Tibial artery (tissue), 4 donors: Measurements from ENCODE around the gene ZNF644.
"Not testable (repeated sequence)": the region's sequence is repeated elsewhere in the genome, so short reads cannot be mapped to it uniquely, and the experiment has no call there.

Experiments used
- DNase-seq, 2 donors: peaks; one replicate each; pipeline ENCODE4 v3.0.0-alpha.2; 2019
- H3K27ac ChIP-seq, 2 donors: fragments of 200-600 bp; sonication (generic) in 1 of 2; 1 replicate in 1 of 2; 2 replicates in 1 of 2; pipeline ENCODE4 v1.5.1; 2018 to 2019; ENCODE audit warnings: mild to moderate bottlenecking in 1 of 2
- H3K27me3 ChIP-seq, 2 donors: fragments of 200-600 bp; sonication (generic) in 1 of 2; one replicate each; pipeline versions ENCODE4 v1.5.1 to v1.6.0; 2016 to 2019
- H3K36me3 ChIP-seq, 3 donors: fragments of 200-600 bp; sonication (generic) in 2 of 3; one replicate each; pipeline ENCODE4 v1.5.1; 2016 to 2019; ENCODE audit warnings: mild to moderate bottlenecking in 2 of 3
- H3K4me1 ChIP-seq, 4 donors: fragments of 200-600 bp; sonication (generic) in 2 of 4; 1 replicate in 3 of 4; 2 replicates in 1 of 4; pipeline ENCODE4 v1.5.1; 2016 to 2019
- H3K4me3 ChIP-seq, 2 donors: fragments of 200-600 bp; sonication (generic) in 1 of 2; 1 replicate in 1 of 2; 2 replicates in 1 of 2; pipeline ENCODE4 v1.5.1; 2018 to 2019; ENCODE audit warnings: mild to moderate bottlenecking in 2 of 2
- H3K9me3 ChIP-seq, 3 donors: fragments of 200-600 bp; sonication (generic) in 1 of 3; one replicate each; pipeline ENCODE4 v1.5.1; 2016 to 2019
- intact Hi-C: fragments of 100-400 bp; cut with DNase I; formaldehyde crosslinking; loops from one replicate; pipeline ENCODE4 v1.15.0; 2023; ENCODE audit warnings: low total_unique reads
- TF ChIP-seq, protein P1 (sequence below), 2 experiments: fragments of 200-600 bp in 1 of 2; fragments of 450-650 bp in 1 of 2; IDR thresholded peaks; one replicate each; pipeline ENCODE4 v1.5.1; 2017 to 2019; ENCODE audit warnings: antibody characterized with exemption in 2 of 2, mild to moderate bottlenecking in 1 of 2, moderate library complexity in 1 of 2

Gene ZNF644

DNA sequence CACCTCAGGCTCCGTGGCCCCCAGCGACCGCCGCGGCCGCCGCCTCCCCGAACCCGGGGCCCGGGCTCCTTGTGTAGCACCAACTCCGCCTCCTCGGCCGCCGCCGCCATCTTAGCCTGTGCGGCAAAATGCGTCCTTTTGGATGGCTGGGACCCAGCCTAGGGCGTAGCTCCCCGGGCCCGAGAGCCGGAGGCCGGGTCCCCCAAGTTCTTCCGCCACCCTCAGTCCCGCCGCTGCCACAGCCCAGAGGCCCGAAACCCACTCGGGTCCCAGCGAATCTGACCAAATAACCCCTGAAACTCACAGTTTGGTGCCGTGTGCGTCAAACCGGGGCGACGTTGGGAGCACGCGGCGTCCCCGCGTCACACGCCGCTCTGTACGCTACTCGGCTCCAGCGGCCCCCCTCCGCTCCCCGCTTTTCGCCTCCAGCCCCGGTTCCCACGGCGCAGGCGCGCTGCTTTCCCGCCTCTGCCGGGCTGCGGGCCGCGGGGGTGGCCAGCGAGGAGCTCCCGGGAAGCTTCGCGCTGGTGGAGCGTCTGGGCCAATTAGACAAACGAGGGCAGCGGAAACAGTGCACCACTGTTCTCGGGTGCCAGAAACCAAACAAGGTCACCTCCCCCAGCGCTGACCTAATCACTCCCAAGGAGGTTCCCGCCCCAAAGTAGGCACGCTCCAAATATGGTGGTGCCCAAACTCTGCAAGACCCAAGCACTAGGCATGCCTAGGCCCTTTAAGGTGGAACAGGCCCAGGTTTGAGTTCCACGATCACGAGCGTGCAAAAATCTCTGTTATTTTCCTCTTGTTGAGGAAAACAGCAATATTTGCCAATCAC, at the start of gene ZNF644:
Gene ZNF644, minus strand, starts transcription at position 350 of the 832 bp plus-strand sequence. CDS start 39,682 bp downstream, outside the sequence.
- intact Hi-C loops, result no loop called here
- peaks cover 0 to 47% (median 14%) of the 10 kb centered on the region in 4 donors for H3K4me1 ChIP-seq
- H3K9me3 ChIP-seq, result no peaks in the 10 kb centered on the region
- H3K27ac ChIP-seq, result peak within 1 kb of the TSS; percentile 99 to 100
- TF ChIP-seq, protein P1, sequence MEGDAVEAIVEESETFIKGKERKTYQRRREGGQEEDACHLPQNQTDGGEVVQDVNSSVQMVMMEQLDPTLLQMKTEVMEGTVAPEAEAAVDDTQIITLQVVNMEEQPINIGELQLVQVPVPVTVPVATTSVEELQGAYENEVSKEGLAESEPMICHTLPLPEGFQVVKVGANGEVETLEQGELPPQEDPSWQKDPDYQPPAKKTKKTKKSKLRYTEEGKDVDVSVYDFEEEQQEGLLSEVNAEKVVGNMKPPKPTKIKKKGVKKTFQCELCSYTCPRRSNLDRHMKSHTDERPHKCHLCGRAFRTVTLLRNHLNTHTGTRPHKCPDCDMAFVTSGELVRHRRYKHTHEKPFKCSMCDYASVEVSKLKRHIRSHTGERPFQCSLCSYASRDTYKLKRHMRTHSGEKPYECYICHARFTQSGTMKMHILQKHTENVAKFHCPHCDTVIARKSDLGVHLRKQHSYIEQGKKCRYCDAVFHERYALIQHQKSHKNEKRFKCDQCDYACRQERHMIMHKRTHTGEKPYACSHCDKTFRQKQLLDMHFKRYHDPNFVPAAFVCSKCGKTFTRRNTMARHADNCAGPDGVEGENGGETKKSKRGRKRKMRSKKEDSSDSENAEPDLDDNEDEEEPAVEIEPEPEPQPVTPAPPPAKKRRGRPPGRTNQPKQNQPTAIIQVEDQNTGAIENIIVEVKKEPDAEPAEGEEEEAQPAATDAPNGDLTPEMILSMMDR (IDR thresholded peaks at IDR 0.05), result no peak
- H3K4me3 ChIP-seq, result peak within 1 kb of the TSS; percentile 88 to 89
- no peaks in the 10 kb centered on the region for H3K36me3 ChIP-seq
- DNase-seq, result peak; percentile 91 to 96
- H3K27me3 ChIP-seq, result no peaks in the 10 kb centered on the region

DNA sequence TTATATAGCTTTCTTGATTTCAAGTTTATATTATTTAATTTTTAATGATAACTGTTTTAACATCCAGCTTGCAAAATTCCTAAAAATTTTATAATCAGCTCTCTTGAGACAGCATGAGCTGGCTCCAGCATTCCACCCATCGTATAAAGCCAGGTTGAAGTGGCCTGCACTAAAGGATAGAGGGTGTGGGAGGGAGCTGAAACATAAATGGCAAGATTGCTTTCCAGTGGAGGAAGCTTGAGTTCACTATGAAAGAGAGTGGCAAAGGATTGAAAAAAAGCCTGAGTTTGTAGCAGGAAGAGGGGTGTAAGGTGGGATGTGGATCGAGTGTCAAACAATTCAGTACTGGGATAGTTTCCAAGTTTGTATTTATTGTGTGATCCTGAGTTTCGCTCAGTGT, 48.5 kb upstream of the ZNF644 start:
- DNase-seq, result no peak
- TF ChIP-seq, protein P1 (IDR thresholded peaks at IDR 0.05), result no peak
- H3K4me3 ChIP-seq, result no peak overlapping the region
- intact Hi-C loops, result no loop called here
- H3K27me3 ChIP-seq, result no peaks in the 10 kb centered on the region
- H3K36me3 ChIP-seq, result no peaks in the 10 kb centered on the region
- H3K4me1 ChIP-seq, result no peaks in the 10 kb centered on the region
- no peak overlapping the region for H3K27ac ChIP-seq
- no peaks in the 10 kb centered on the region for H3K9me3 ChIP-seq

GRCh38 chr1:91066538-91066937, 44.7 kb upstream of the ZNF644 start:
- Histone ChIP-seq H3K4me1 (no peaks in the 10 kb centered on the region), H3K36me3 (no peaks in the 10 kb centered on the region), H3K4me3 (no peak overlapping the region), H3K9me3 (no peaks in the 10 kb centered on the region), H3K27ac (no peak overlapping the region), H3K27me3 (no peaks in the 10 kb centered on the region)
- TF ChIP-seq, protein P1 (IDR thresholded peaks at IDR 0.05), result no peak
- DNase-seq, result no peak
- intact Hi-C loops, result no loop called here

DNA sequence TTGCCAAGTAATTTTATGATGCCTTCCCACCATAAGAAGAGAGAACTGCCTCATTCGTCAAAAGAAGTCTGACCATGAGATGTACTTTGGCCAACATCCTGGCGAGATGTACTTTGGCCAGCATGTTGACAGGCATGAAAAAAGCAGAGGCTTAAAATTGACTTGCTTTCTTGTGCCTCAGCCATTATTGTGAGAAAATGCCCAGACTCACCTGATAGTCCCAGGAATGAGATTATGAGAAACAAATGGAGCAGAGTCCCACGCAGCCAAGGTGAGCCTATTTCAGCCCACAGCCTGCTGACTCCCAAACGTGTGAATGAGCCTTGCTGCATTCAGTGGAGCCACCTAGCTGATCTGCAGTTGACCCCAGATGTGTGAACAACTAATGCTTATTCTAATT, 43.5 kb upstream of the ZNF644 start:
- Histone ChIP-seq H3K36me3 (no peaks in the 10 kb centered on the region), H3K4me1 (no peaks in the 10 kb centered on the region), H3K27ac (no peak overlapping the region), H3K4me3 (no peak overlapping the region), H3K27me3 (no peaks in the 10 kb centered on the region), H3K9me3 (no peaks in the 10 kb centered on the region)
- TF ChIP-seq, protein P1 (IDR thresholded peaks at IDR 0.05), result no peak
- DNase-seq, result no peak
- intact Hi-C loops, result no loop called here

DNA sequence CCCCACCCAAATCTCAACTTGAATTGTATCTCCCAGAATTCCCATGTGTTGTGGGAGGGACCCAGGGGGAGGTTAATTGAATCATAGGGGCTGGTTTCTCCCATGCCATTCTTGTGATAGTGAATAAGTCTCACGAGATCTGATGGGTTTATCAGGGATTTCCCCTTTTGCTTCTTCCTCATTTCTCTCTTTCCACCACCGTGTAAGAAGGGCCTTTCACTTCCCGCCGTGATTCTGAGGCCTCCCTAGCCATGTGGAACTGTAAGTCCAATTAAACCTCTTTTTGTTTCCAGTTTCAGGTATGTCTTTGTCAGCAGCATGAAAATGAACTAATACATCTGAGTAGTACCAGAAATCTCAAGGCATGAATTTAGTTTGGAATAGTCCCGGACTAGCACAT, 41.6 kb upstream of the ZNF644 start:
- H3K27me3 ChIP-seq, H3K36me3 ChIP-seq, intact Hi-C loops, DNase-seq, H3K9me3 ChIP-seq, H3K27ac ChIP-seq, H3K4me1 ChIP-seq, H3K4me3 ChIP-seq: not testable (repeated sequence)

GRCh38 chr1:91059157-91059556, 37.3 kb upstream of the ZNF644 start:
- H3K27me3 ChIP-seq, result no peaks in the 10 kb centered on the region
- intact Hi-C loops, result no loop called here
- H3K4me3 ChIP-seq, result no peak overlapping the region
- H3K36me3 ChIP-seq, result no peaks in the 10 kb centered on the region
- no peaks in the 10 kb centered on the region for H3K4me1 ChIP-seq
- no peak overlapping the region for H3K27ac ChIP-seq
- H3K9me3 ChIP-seq, result no peaks in the 10 kb centered on the region
- no peak for DNase-seq
- TF ChIP-seq, protein P1 (IDR thresholded peaks at IDR 0.05), result no peak
